ENCODE measurements around the gene ADGRL3. TPM values are rescaled to one million over a fixed set of nuclear protein-coding genes. Genes with fewer than 3 reads are reported as not detected.
"Not testable (repeated sequence)": the region's sequence is repeated elsewhere in the genome, so short reads cannot be mapped to it uniquely, and the experiment has no call there.

ADGRL3 gene
- total RNA-seq, 1 experiment from 2014 or later, result not detected

DNA sequence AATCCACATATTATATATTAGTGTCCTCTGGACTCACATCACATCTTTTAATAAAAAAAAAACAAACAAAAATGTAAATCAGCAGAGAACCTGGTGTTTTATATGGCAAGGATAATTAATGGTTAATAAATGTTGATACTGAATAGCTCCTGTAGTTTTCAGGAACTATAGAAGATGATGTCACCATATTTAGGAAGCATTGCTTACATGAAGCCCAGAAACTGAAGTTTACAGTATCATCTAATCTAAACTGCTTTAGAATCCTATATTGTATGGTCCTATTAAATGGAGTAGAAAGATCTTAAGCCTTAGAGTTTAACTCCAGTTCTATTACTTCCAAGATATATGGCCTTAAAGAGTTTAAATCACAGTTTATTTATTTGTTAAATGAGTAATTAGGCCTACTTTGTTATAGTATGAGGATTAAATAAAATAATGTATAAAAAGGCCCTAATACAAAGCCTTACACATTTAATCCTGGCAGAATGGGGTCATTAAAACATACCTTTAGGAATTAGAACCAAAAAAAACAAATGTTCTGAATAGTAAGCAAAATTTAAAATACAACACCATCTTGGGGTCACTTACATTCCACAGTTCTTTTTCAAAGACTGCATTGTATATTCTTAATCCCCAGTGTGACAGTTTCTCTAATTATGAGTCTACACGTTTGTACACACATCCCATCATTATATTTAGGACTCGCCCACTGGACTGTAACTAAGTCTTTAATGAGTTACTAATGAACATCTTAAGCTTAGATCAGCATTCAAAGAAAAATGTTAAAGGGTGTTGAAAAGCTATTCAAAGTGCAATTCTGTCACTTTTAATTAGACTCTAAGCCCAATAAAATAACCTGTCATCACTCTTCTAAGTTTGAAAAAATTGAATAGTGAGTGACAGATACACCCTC, 305.9 kb downstream of the ADGRL3 start:
- no peak for DNase-seq (ENCODE audit: low read depth)
- in situ Hi-C loops (cut with HindIII; ENCODE audit: low pct_unique_long_range_greater_than_20kb, low sequenced_read_pairs), result no loop called here

DNA sequence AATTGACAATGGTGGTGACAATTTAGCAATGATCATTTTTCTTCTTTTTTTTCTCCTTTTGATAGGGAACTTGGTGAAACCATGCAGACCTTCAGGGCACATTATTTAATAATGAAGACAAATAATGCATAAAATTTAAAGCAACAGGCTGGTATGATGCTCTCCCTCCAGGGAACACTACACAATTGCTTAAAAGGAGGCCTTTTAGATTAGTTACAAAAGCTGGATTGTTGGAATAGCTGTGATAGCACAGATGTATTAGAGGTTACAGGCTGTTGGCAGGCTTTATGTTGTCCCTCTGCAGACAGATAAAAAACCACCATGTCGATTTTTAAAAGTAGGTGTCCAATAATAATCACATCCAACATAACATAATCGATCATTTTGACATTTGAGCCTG, 307.0 kb downstream of the ADGRL3 start:
- in situ Hi-C loops (cut with HindIII; ENCODE audit: low pct_unique_long_range_greater_than_20kb, low sequenced_read_pairs), result no loop called here
- DNase-seq (ENCODE audit: low read depth), result no peak

DNA sequence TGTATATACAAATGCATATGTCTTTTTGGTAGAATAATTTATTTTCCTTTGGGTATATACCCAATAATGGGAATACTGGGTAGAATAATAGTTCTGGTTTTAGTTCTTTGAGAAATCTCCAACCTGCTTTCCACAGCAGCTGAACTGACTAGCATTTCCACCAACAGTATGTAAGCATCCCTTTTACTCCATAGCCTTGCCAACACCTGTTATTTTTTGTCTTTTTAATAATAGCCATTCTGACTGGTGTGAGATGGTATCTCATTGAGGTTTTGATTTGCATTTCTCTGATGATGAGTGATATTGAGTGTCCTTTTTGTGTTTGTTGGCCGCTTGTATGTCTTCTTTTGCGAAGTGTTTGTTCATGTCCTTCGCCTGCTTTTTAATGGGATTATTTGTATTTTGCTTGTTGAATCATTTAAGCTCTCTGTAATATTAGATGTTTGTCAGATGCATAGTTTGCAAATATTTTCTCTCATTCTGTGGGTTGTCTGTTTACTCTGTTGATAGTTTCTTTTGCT, 309.7 kb downstream of the ADGRL3 start:
- DNase-seq (ENCODE audit: low read depth); in situ Hi-C loops (cut with HindIII; ENCODE audit: low pct_unique_long_range_greater_than_20kb, low sequenced_read_pairs): not testable (repeated sequence)

DNA sequence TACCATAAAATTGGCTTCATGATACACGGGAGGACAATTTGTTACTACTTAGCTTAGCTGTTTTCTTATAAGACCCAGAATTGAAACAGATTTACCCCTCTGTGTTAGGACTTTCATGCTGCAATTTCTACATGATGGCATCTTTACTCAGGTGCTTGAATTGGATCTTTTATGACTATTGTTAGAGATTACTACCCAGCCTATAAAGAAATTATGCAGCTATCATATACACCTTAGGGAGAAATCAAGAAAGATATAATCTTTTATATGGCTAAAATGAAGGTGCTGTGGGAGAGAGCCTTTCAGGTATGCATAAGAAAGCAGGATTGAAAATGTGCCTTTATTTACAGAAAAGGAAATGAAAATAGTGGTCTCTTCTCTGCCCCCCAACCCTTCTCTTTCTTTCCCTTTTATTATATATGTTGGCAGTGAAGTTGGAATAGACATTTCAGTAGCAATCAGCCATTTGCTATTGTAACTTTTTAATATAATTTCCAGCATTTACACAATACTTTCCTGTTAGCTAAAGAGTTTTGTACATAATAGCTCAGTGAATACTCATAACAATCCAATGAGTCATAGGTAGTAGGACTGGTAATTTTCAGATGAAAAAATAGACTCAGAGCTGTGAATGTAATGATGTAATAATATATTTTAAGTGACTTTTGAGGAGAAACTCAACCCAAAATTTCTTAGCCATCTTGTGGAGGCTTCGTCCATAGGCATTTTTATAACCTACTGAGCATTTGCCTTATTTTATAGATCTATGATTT, 311.8 kb downstream of the ADGRL3 start:
- in situ Hi-C loops (cut with HindIII; ENCODE audit: low pct_unique_long_range_greater_than_20kb, low sequenced_read_pairs), result no loop called here
- DNase-seq (ENCODE audit: low read depth), result no peak

DNA sequence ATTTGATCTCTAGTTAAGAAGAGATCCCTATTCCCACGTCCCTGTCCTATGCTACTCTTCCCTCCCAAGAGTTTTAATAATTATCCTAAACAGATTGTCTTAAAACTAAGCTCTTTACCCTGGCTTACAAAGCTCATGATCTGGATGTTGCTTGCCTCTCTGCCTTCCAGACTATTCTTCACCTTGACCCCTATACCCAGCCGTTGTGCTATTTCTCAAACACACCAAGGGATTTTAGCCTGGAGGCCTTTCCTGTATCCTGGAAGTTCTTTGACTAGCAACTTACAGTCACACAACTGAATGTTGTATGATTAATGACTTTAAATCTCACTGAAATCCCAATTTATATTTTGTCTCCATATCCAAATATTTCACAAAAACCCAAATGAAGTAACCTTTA, 314.9 kb downstream of the ADGRL3 start:
- DNase-seq (ENCODE audit: low read depth), result no peak
- in situ Hi-C loops (cut with HindIII; ENCODE audit: low pct_unique_long_range_greater_than_20kb, low sequenced_read_pairs), result no loop called here

DNA sequence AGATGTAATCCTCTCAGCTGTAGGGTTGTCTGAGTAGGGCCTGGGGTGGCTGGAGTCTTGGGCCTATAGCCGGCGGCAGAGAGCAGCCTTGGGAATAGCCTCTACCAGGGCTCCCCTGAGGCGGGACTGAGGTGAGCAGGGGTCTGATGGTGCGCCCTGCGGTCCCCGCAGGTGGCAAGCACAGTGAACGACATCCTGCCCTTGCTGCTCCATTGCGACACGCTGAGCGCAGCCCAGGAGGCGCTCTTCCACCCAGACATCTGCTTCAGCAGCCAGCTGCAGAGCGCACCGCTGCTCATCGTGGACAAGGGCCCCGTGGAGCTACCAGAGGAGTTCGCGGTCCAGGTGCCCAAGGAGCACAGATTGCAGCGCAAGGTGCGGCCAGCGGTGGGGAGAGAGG, 317.0 kb downstream of the ADGRL3 start:
- in situ Hi-C loops (cut with HindIII; ENCODE audit: low pct_unique_long_range_greater_than_20kb, low sequenced_read_pairs), result no loop called here
- DNase-seq (ENCODE audit: low read depth), result no peak

DNA sequence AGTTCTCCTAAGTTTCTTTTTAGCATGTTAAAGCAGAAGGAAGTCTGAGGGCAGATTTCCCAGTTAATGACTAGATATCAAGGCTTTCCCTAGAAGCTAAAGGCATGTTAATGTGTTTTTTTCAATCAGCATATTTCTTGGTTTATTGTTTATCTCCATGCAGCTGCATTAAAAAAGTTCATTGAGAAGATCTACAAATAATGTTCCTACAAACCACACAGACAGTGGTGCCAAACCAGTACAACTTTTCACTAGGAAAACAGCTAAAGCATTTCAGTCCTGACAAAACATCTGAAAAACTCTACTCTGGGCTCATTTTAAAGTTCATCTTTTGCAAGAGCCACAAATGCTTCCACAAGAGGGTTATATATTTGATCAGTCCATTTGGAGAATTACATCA, 320.0 kb downstream of the ADGRL3 start:
- in situ Hi-C loops (cut with HindIII; ENCODE audit: low pct_unique_long_range_greater_than_20kb, low sequenced_read_pairs), result no loop called here
- DNase-seq (ENCODE audit: low read depth), result no peak

DNA sequence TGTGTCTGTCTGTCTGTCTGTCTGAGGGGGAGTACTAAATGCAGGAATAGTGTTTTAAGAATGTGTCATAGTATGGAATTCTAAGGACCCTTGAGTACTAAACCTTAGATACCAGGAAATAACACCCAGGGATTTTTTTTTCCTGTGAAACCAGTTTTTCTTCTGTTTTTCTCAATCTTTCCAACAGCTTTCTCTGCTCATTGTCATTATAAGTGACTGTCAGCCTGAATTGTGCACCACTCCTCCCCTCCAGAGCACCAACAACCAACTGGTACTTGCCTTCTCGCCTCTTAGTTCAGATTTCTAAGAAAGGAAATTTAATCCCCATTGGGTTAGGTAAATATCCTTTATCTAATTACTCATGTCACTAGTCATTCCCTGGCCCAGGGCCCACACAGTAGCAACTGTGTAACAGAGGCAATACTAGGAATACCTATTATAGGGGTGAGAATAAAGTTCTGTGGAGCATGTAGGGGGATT, 320.6 kb downstream of the ADGRL3 start:
- in situ Hi-C loops (cut with HindIII; ENCODE audit: low pct_unique_long_range_greater_than_20kb, low sequenced_read_pairs), result no loop called here
- no peak for DNase-seq (ENCODE audit: low read depth)

DNA sequence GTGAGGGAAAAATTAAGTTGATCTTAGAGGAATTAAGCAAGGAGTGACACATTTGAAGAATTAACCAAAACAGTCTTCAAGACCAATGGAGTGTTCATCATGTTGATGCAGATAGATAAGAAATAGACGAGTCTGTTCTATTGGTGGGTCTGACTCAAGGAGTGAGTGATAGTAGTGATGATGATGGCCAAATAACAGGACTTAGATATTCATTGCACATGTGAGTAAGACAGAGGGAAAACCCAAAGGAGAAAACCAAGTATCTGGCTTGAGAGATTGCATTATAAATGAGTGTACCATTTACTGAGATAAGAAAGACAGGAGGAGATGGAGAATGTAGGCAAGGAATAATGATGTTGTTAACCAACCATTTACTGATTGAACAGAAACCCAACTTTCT, 321.3 kb downstream of the ADGRL3 start:
- in situ Hi-C loops (cut with HindIII; ENCODE audit: low pct_unique_long_range_greater_than_20kb, low sequenced_read_pairs), result no loop called here
- no peak for DNase-seq (ENCODE audit: low read depth)

DNA sequence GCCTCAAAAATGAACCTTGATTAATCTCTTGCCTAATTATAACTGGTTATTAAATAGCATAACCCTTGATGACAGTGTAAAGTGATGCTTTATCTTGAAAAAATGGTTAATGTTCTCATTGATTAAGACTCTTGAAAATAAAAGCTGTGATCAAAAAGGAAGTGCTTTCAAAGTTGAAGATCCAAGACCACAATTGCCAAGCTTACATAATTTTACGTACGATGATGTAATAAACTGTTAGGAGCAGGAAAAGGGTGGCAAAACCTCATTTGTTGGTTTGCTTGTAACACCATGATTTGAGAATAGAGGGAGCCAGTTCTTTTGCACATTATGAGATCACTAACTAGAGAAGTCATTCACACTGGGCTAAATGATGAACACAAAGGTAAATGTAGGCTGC, 322.2 kb downstream of the ADGRL3 start:
- DNase-seq (ENCODE audit: low read depth), result no peak
- in situ Hi-C loops (cut with HindIII; ENCODE audit: low pct_unique_long_range_greater_than_20kb, low sequenced_read_pairs), result no loop called here

DNA sequence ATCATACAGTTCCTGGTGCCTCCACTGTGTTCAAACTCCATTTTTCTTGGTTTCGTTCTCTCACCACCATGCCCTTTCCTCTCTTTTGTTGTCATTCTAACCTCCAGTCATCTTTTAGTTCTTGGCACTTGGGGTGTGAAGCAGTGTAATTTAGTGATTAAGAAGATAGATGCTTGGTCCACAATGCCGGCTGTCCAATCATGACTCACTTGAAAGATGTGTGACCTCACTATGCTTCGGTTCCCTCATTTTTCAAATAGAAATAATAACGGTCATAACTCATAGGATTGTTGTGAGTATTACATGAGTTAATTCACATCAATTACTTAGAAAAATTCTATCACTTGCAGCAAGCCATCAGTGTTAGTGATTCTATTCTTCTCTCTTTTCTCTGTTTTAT, 327.8 kb downstream of the ADGRL3 start:
- in situ Hi-C loops (cut with HindIII; ENCODE audit: low pct_unique_long_range_greater_than_20kb, low sequenced_read_pairs), result no loop called here
- DNase-seq (ENCODE audit: low read depth), result no peak

DNA sequence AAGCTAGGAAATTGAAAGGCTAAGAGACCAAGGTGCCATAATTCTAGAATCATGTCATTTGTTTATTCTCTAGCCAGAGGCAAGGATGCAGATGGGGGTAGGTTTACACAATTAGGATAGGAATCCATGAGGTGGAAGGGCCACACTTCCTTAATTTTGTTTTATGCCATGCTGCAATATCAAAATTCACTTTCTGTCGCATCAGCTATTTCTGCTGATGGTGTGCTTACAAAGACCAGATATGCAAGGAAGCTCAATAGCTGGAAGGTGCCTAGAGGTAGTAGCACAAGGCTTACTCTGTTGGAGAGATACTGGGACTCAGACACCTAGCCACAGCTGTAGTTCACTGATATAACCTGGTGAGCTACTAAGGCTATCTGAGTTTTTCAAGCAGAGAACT, 328.5 kb downstream of the ADGRL3 start:
- DNase-seq (ENCODE audit: low read depth), result no peak
- in situ Hi-C loops (cut with HindIII; ENCODE audit: low pct_unique_long_range_greater_than_20kb, low sequenced_read_pairs), result no loop called here

DNA sequence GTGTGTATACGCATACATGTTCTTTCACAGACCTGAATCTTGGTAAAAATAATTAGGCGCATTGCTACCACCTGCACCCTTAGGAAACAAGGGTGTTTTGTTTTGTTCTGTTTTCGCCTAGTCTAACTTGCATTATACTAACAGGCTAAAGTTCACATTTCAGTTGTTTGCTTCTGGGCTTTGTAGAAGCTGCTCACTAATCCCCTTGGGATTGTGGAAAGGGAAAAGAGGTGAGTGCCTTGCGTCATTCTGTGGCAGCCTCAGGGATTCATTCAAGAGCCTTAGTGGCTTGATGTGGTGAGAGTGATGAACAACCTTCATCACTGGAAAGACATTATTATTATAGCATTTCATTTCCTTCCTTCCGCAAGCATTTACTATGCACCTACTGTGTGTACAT, 331.1 kb downstream of the ADGRL3 start:
- in situ Hi-C loops (cut with HindIII; ENCODE audit: low pct_unique_long_range_greater_than_20kb, low sequenced_read_pairs), result no loop called here
- no peak for DNase-seq (ENCODE audit: low read depth)

DNA sequence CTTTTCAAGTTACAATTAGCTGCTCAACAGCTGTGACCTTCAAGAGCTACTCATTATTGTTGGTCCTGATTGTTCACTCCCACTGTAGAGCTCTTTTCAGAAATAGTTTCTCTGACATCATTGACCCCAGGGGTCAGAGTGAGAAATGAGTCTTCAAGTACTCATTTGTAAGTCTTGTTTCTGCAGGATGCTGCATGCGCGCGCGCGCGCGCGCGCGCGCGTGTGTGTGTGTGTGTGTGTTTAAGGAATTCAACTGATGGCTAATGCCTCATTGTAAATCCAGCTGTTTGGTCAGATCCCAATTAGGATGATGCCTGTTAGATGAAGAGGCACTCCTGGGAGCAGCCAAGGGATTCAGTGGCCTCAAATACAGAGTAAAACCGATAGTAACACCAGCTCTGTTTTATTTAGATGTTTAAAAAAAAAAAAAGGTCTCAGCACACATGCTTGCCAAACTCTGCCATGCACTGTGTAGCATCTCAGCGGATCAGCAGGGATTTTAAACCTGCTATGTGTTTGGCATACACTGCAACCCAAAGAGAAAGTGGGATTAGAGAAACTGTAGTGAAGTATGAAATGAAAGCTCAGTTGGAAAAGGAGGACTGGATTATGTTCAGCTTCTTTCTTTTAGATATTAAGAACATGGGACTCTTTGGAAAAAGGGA, 332.3 kb downstream of the ADGRL3 start:
- in situ Hi-C loops (cut with HindIII; ENCODE audit: low pct_unique_long_range_greater_than_20kb, low sequenced_read_pairs), result no loop called here
- no peak for DNase-seq (ENCODE audit: low read depth)

DNA sequence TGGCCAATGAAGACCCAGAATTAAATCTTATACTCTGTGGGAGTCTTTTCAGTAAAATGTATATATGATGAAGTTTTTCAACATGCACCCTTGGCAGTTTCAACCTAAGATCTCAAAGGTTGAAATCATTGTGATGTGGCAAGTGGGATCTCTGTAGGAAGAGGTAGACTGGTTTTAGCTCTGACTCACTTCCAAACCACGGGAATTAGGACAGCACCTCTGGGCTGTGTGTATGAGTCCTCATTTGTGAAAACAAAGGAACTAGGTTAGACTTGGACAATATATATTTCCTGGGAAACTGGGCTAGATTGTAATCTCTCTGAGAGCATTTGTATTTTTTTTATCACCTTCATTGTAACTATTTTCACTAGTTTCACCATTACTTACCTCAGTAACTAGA, 333.0 kb downstream of the ADGRL3 start:
- no peak for DNase-seq (ENCODE audit: low read depth)
- in situ Hi-C loops (cut with HindIII; ENCODE audit: low pct_unique_long_range_greater_than_20kb, low sequenced_read_pairs), result no loop called here

DNA sequence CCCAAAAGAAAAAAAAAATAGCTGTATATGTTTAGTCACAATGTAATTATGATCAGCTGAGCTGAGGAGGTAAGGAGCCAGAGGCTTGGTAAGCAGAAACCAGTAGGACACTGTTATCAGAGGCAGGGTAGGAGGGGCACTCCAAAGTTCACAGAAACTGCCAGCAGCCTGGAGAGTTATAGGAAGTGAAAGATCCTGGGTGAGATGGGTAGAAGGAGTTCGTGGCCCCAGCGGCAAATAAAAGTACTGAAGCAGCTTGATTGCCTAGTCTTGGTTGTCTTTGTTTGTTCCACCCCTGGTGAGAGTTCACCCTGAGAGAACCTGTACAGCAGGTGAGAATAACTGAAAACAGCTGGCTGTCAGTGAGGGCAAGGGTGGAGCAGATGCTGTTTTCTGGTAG, 340.8 kb downstream of the ADGRL3 start:
- in situ Hi-C loops (cut with HindIII; ENCODE audit: low pct_unique_long_range_greater_than_20kb, low sequenced_read_pairs), result no loop called here
- DNase-seq (ENCODE audit: low read depth), result no peak

DNA sequence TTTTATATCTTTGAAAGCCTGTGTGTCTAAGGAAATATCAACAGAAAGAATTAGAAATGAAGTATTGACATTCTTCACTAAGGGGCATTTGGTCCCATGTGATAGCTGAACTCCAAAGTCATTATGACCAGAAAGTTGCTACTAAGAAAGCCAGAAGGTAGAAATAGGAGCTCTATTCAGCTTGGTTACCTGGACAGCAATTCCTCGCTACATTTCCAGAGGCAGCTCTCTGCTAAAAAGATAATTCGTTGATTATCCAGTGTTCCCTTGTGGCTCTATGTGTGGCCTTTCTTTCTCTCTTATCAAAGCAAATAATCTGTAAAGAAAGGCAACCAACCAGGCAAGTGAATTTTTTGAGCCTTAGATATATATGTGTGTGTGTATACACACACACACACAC, 341.3 kb downstream of the ADGRL3 start:
- DNase-seq (ENCODE audit: low read depth), result no peak
- in situ Hi-C loops (cut with HindIII; ENCODE audit: low pct_unique_long_range_greater_than_20kb, low sequenced_read_pairs), result no loop called here

DNA sequence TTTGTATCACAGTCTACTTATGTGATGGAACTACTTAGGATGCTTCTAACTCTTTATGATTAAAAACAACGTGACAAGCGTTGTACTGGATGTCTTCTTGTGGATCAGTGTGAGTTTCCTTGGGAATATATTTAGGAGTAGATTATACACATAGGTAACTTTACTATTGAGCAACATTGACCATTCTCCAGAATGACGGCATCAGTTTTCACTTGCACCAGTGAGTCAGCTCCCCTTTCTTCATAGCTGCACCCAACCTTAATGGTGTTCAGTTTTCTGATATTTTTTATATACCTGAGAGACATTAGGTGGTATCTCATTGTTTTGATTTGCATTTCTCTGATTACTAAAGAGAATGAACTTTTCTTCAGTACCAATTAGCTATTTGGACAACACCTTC, 343.9 kb downstream of the ADGRL3 start:
- in situ Hi-C loops (cut with HindIII; ENCODE audit: low pct_unique_long_range_greater_than_20kb, low sequenced_read_pairs), result no loop called here
- no peak for DNase-seq (ENCODE audit: low read depth)

Data from Caki2 (cell line).